SJCRH30 (cell line): ENCODE results near the gene SIPA1L3. TPM values are rescaled to one million over a fixed set of nuclear protein-coding genes. Genes with fewer than 3 reads are reported as not detected.
A peak's percentile ranks its signal among the peaks of the same experiment; 100 is the strongest.

ENCODE experiments used
- DNase-seq, 2 experiments: peaks; one replicate each; pipeline ENCODE4 v3.0.0-alpha.2; 2015 to 2020
- H3K27ac ChIP-seq: fragments of 250-450 bp; sonication (Bioruptor Pico); 2 replicates; pipeline ENCODE4 v1.5.1; 2020; ENCODE audit warnings: mild to moderate bottlenecking, moderate library complexity
- H3K27me3 ChIP-seq: fragments of 250-450 bp; sonication (Bioruptor Pico); 2 replicates; pipeline ENCODE4 v1.5.1; 2020; ENCODE audit warnings: mild to moderate bottlenecking, moderate library complexity
- H3K36me3 ChIP-seq: fragments of 250-450 bp; sonication (Bioruptor Pico); 2 replicates; pipeline ENCODE4 v1.5.1; 2020; ENCODE audit warnings: mild to moderate bottlenecking, moderate library complexity
- H3K4me1 ChIP-seq: fragments of 250-450 bp; sonication (Bioruptor Pico); 2 replicates; pipeline ENCODE4 v1.5.1; 2020; ENCODE audit warnings: mild to moderate bottlenecking, moderate library complexity
- H3K4me3 ChIP-seq: fragments of 250-450 bp; sonication (Bioruptor Pico); 2 replicates; pipeline ENCODE4 v1.5.1; 2020; ENCODE audit warnings: mild to moderate bottlenecking, moderate library complexity
- H3K9me3 ChIP-seq: fragments of 250-450 bp; sonication (Bioruptor Pico); replicated peaks from 2 replicates; pipeline ENCODE4 v1.5.1; 2020; ENCODE audit warnings: mild to moderate bottlenecking, moderate library complexity
- total RNA-seq: library from RNA; depleted of rRNA; stranded (reverse); fragments of >200 nt; shearing (Covaris generic); gene quantifications from 2 replicates; pipeline ENCODE4 v1.2.3, GENCODE V29; 2014

SIPA1L3 gene
- total RNA-seq, 1 experiment from 2014 or later: 19.8 TPM

- Histone ChIP-seq H3K4me3 (no peak overlapping the region), H3K9me3 (peaks cover 4% of the 10 kb centered on the region; the same call in 1 of the 2 replicates), H3K27me3 (no peaks in the 10 kb centered on the region), H3K27ac (no peak overlapping the region), H3K36me3 (peaks cover 31% of the 10 kb centered on the region), H3K4me1 (no peaks in the 10 kb centered on the region)
- DNase-seq: no peak
Measured at GRCh38 chr19:38118176-38118575, 211.2 kb downstream of the SIPA1L3 start.

GRCh38 chr19:38120471-38121025, 213.5 kb downstream of the SIPA1L3 start:
- Histone ChIP-seq H3K4me1 (no peaks in the 10 kb centered on the region), H3K27me3 (no peaks in the 10 kb centered on the region), H3K9me3 (peaks cover 4% of the 10 kb centered on the region; the same call in 1 of the 2 replicates), H3K4me3 (no peak overlapping the region), H3K36me3 (peaks cover 33% of the 10 kb centered on the region), H3K27ac (no peak overlapping the region)
- no peak for DNase-seq

- no peak for DNase-seq
- peaks cover 30% of the 10 kb centered on the region for H3K36me3 ChIP-seq
- no peaks in the 10 kb centered on the region for H3K4me1 ChIP-seq
- H3K9me3 ChIP-seq: peaks cover 4% of the 10 kb centered on the region; the same call in 1 of the 2 replicates
- no peak overlapping the region for H3K27ac ChIP-seq
- no peaks in the 10 kb centered on the region for H3K27me3 ChIP-seq
- H3K4me3 ChIP-seq: no peak overlapping the region
Measured at GRCh38 chr19:38122402-38123093, 215.5 kb downstream of the SIPA1L3 start.

GRCh38 chr19:38125238-38125637, 218.2 kb downstream of the SIPA1L3 start:
- H3K27ac ChIP-seq: no peak overlapping the region
- no peaks in the 10 kb centered on the region for H3K27me3 ChIP-seq
- no peak for DNase-seq
- no peak overlapping the region for H3K4me3 ChIP-seq
- no peaks in the 10 kb centered on the region for H3K4me1 ChIP-seq
- H3K9me3 ChIP-seq: no peaks in the 10 kb centered on the region
- peaks cover 17% of the 10 kb centered on the region for H3K36me3 ChIP-seq

GRCh38 chr19:38130399-38130798, 223.4 kb downstream of the SIPA1L3 start:
- Histone ChIP-seq H3K9me3 (no peaks in the 10 kb centered on the region), H3K4me3 (no peak overlapping the region), H3K27me3 (no peaks in the 10 kb centered on the region), H3K27ac (no peak overlapping the region), H3K4me1 (peaks cover 3% of the 10 kb centered on the region; the same call in 1 of the 2 replicates), H3K36me3 (peaks cover 2% of the 10 kb centered on the region; the same call in 1 of the 2 replicates)
- no peak for DNase-seq

- Histone ChIP-seq H3K27me3 (no peaks in the 10 kb centered on the region), H3K27ac (no peak overlapping the region), H3K9me3 (no peaks in the 10 kb centered on the region), H3K4me1 (peaks cover 4% of the 10 kb centered on the region; the same call in 1 of the 2 replicates), H3K36me3 (peaks cover 2% of the 10 kb centered on the region; the same call in 1 of the 2 replicates), H3K4me3 (no peak overlapping the region)
- DNase-seq: no peak
Measured at GRCh38 chr19:38132781-38133180, 225.8 kb downstream of the SIPA1L3 start.

- no peak overlapping the region for H3K27ac ChIP-seq
- no peaks in the 10 kb centered on the region for H3K9me3 ChIP-seq
- peaks cover 4% of the 10 kb centered on the region; the same call in 1 of the 2 replicates for H3K4me1 ChIP-seq
- H3K4me3 ChIP-seq: no peak overlapping the region
- H3K27me3 ChIP-seq: no peaks in the 10 kb centered on the region
- no peak for DNase-seq
- H3K36me3 ChIP-seq: peaks cover 2% of the 10 kb centered on the region; the same call in 1 of the 2 replicates
Measured at GRCh38 chr19:38133319-38133718, 226.3 kb downstream of the SIPA1L3 start.

GRCh38 chr19:38134540-38135149, 227.6 kb downstream of the SIPA1L3 start:
- DNase-seq: peak; percentile 28 to 50
- H3K36me3 ChIP-seq: peaks cover 2% of the 10 kb centered on the region; the same call in 1 of the 2 replicates
- H3K4me3 ChIP-seq: no peak overlapping the region
- no peak overlapping the region for H3K27ac ChIP-seq
- no peaks in the 10 kb centered on the region for H3K27me3 ChIP-seq
- peaks cover 4% of the 10 kb centered on the region; the same call in 1 of the 2 replicates for H3K4me1 ChIP-seq
- no peaks in the 10 kb centered on the region for H3K9me3 ChIP-seq

- H3K9me3 ChIP-seq: no peaks in the 10 kb centered on the region
- no peak overlapping the region for H3K4me3 ChIP-seq
- no peak overlapping the region for H3K27ac ChIP-seq
- peaks cover 4% of the 10 kb centered on the region; the same call in 1 of the 2 replicates for H3K4me1 ChIP-seq
- peak in 1 of 2 experiments; percentile 39 for DNase-seq
- H3K36me3 ChIP-seq: peaks cover 2% of the 10 kb centered on the region; the same call in 1 of the 2 replicates
- H3K27me3 ChIP-seq: no peaks in the 10 kb centered on the region
Measured at GRCh38 chr19:38135150-38135998, 228.4 kb downstream of the SIPA1L3 start.

GRCh38 chr19:38139122-38139521, 232.1 kb downstream of the SIPA1L3 start:
- Histone ChIP-seq H3K36me3 (peaks cover 2% of the 10 kb centered on the region; the same call in 1 of the 2 replicates), H3K4me3 (no peak overlapping the region), H3K27ac (no peak overlapping the region), H3K4me1 (peaks cover 4% of the 10 kb centered on the region; the same call in 1 of the 2 replicates), H3K9me3 (no peaks in the 10 kb centered on the region), H3K27me3 (no peaks in the 10 kb centered on the region)
- DNase-seq: no peak

- no peaks in the 10 kb centered on the region for H3K9me3 ChIP-seq
- H3K4me1 ChIP-seq: no peaks in the 10 kb centered on the region
- H3K4me3 ChIP-seq: no peak overlapping the region
- no peak overlapping the region for H3K27ac ChIP-seq
- no peak for DNase-seq
- H3K27me3 ChIP-seq: no peaks in the 10 kb centered on the region
- H3K36me3 ChIP-seq: peaks cover 4% of the 10 kb centered on the region; the same call in 1 of the 2 replicates
Measured at GRCh38 chr19:38141108-38141507, 234.1 kb downstream of the SIPA1L3 start.

GRCh38 chr19:38142176-38143035, 235.4 kb downstream of the SIPA1L3 start:
- H3K4me1 ChIP-seq: no peaks in the 10 kb centered on the region
- DNase-seq: peak; percentile 73 to 81
- H3K36me3 ChIP-seq: peaks cover 4% of the 10 kb centered on the region; the same call in 1 of the 2 replicates

GRCh38 chr19:38143847-38144246, 236.8 kb downstream of the SIPA1L3 start:
- peaks cover 4% of the 10 kb centered on the region; the same call in 1 of the 2 replicates for H3K36me3 ChIP-seq
- H3K4me1 ChIP-seq: no peaks in the 10 kb centered on the region
- H3K9me3 ChIP-seq: no peaks in the 10 kb centered on the region
- H3K27ac ChIP-seq: no peak overlapping the region
- DNase-seq: peak in 1 of 2 experiments; percentile 22
- H3K27me3 ChIP-seq: no peaks in the 10 kb centered on the region
- H3K4me3 ChIP-seq: no peak overlapping the region

More at GRCh38 chr19:38142176-38143035, 235.4 kb downstream of the SIPA1L3 start:
- H3K4me3 ChIP-seq: no peak overlapping the region
- H3K27me3 ChIP-seq: no peaks in the 10 kb centered on the region
- H3K9me3 ChIP-seq: no peaks in the 10 kb centered on the region
- H3K27ac ChIP-seq: no peak overlapping the region
